HL-60 (cell line): ENCODE data around the gene RASL10A.

Source experiments
- GABPA ChIP-seq: IDR thresholded peaks from 2 replicates; pipeline ENCODE4 v1.6.1; 2012; ENCODE audit warnings: low read depth
- POLR2AphosphoS5 ChIP-seq: IDR thresholded peaks from 2 replicates; pipeline ENCODE4 v1.6.1; 2012; ENCODE audit warnings: low read depth
- REST ChIP-seq: IDR thresholded peaks from 2 replicates; pipeline ENCODE4 v1.6.1; 2012; ENCODE audit warnings: low read depth; ENCODE audit not compliant: insufficient replicate concordance
- SPI1 ChIP-seq: IDR thresholded peaks from 2 replicates; pipeline ENCODE4 v1.6.1; 2012; ENCODE audit warnings: low read depth, mild to moderate bottlenecking, borderline replicate concordance
- TF ChIP-seq, protein P1 (sequence below): IDR thresholded peaks from one replicate; pipeline ENCODE4 v1.5.1; 2011; ENCODE audit warnings: low read length, control low read depth, inconsistent platforms; ENCODE audit not compliant: insufficient read depth

DNA sequence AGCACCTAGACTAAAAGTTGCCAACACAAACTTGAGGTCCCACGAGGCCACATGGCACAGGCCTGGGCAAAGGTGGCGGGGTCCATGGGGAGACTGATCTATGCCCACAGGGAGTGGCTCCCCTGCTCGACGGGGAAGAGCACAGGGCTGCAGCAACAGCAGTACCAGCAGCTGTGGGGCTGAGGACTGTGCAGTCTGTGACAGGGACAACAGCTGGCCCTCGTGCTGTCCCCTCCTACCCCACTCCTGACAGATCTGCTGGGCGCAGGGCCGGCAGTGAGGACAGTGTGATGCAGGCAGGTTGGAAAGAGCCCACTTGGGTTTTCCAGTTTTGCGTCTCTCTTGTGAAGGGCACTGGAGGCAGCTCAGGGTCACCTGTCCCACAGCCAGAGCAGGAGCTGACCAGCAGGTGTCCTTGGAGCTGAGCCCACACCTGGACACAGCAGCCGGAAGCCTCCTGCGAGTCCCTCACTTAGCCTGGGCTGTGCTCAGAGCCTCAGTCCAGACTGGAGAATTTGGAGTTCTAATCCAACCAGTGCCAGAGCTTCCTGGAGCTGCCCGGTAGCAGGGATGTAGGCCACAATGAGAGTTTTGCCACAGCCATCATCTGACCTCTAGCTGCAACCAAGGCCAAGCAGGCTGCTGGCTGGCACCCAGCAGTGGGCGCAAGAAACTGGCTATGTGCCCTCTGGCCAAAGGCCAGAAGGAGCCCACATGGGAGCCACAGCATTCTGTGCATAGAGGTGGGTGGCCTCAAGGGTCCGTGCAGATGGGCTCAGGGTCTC lies 12.6 kb downstream of the RASL10A start:
- TF ChIP-seq REST, result no peak
- TF ChIP-seq, protein P1, sequence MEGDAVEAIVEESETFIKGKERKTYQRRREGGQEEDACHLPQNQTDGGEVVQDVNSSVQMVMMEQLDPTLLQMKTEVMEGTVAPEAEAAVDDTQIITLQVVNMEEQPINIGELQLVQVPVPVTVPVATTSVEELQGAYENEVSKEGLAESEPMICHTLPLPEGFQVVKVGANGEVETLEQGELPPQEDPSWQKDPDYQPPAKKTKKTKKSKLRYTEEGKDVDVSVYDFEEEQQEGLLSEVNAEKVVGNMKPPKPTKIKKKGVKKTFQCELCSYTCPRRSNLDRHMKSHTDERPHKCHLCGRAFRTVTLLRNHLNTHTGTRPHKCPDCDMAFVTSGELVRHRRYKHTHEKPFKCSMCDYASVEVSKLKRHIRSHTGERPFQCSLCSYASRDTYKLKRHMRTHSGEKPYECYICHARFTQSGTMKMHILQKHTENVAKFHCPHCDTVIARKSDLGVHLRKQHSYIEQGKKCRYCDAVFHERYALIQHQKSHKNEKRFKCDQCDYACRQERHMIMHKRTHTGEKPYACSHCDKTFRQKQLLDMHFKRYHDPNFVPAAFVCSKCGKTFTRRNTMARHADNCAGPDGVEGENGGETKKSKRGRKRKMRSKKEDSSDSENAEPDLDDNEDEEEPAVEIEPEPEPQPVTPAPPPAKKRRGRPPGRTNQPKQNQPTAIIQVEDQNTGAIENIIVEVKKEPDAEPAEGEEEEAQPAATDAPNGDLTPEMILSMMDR, result no peak
- no peak for TF ChIP-seq POLR2AphosphoS5
- no peak for TF ChIP-seq SPI1
- TF ChIP-seq GABPA, result no peak
